ENCODE results near the gene ZDHHC20. TPM values are rescaled to one million over a fixed set of nuclear protein-coding genes. Genes with fewer than 3 reads are reported as not detected.
A peak's percentile ranks its signal among the peaks of the same experiment; 100 is the strongest.
"Not testable (repeated sequence)": the region's sequence is repeated elsewhere in the genome, so short reads cannot be mapped to it uniquely, and the experiment has no call there.

Gene ZDHHC20
- total RNA-seq, 1 donor from 2014 or later: 175 TPM

- Mint-ChIP-seq H3K4me1 (peaks cover 18% of the 10 kb centered on the region), H3K27ac (no peak overlapping the region), H3K9me3 (peaks cover 16% of the 10 kb centered on the region), H3K36me3 (peaks cover 53% of the 10 kb centered on the region), H3K4me3 (no peak overlapping the region), H3K27me3 (ENCODE audit: insufficient read depth, low read depth) (peaks cover 2% of the 10 kb centered on the region)
- Histone ChIP-seq H3K36me3 (peaks cover 24% of the 10 kb centered on the region), H4K20me1 (ENCODE audit: low read depth) (no peaks in the 10 kb centered on the region), H3F3A (ENCODE audit: low read depth) (peaks cover 11% of the 10 kb centered on the region), H3K9ac (no peak overlapping the region), H2AFZ (replicated peaks) (no peak overlapping the region), H3K4me1 (peaks cover 9% of the 10 kb centered on the region), H3K4me2 (no peak overlapping the region), H3K9me3 (ENCODE audit: low read depth) (no peaks in the 10 kb centered on the region), H3K27ac (no peak overlapping the region), H3K27me3 (no peaks in the 10 kb centered on the region), H3K4me3 (no peak overlapping the region), H3K79me2 (ENCODE audit: low read depth) (peaks cover 11% of the 10 kb centered on the region)
- TF ChIP-seq CTCF (IDR thresholded peaks at IDR 0.05) (no peak), EZH2phosphoT487 (IDR thresholded peaks at IDR 0.05) (no peak), EZH2 (IDR thresholded peaks at IDR 0.05) (no peak)
- DNase-seq (ENCODE audit: low spot score): no peak
Measured at GRCh38 chr13:21413013-21413412, 46.1 kb downstream of the ZDHHC20 start.

DNA sequence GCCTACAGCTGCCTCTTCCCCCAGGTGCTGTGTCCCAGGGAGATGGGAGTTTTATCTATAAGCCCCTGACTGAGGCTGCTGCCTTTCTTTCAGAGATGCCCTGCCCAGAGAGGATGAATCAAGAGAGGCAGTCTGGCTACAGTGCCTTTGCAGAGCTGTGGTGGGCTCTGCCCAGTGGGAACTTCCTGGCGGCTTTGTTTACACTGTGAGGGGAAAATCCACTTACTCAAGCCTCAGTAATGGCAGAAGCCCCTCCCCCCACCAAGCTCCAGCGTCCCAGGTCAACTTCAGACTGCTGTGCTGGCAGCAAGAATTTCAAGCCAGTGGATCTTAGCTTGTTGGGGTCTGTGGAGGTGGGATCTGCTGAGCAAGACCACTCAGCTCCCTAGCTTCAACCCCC is 48.6 kb downstream of the ZDHHC20 start:
- DNase-seq (ENCODE audit: low spot score): peak; percentile 74
- H3K4me2 ChIP-seq: peak overlapping the region; percentile 47
- H3K36me3 ChIP-seq: peaks cover 24% of the 10 kb centered on the region
- peak overlapping the region; percentile 62 for H3K27ac ChIP-seq
- not testable (repeated sequence) for H3K9me3 ChIP-seq (ENCODE audit: low read depth); H3K27ac Mint-ChIP-seq; H4K20me1 ChIP-seq (ENCODE audit: low read depth); H2AFZ ChIP-seq (replicated peaks); H3K9ac ChIP-seq; H3K4me3 Mint-ChIP-seq; H3K4me3 ChIP-seq; H3K79me2 ChIP-seq (ENCODE audit: low read depth); H3K27me3 Mint-ChIP-seq (ENCODE audit: insufficient read depth, low read depth); H3K27me3 ChIP-seq; H3K4me1 ChIP-seq
- Mint-ChIP-seq H3K9me3 (peaks cover 25% of the 10 kb centered on the region), H3K4me1 (peaks cover 18% of the 10 kb centered on the region), H3K36me3 (peaks cover 57% of the 10 kb centered on the region)
- H3F3A ChIP-seq (ENCODE audit: low read depth): peaks cover 11% of the 10 kb centered on the region

GRCh38 chr13:21405309-21405708 is 53.8 kb downstream of the ZDHHC20 start:
- Histone ChIP-seq H3F3A (ENCODE audit: low read depth) (peaks cover 8% of the 10 kb centered on the region), H3K36me3 (peaks cover 16% of the 10 kb centered on the region), H3K9ac (no peak overlapping the region), H2AFZ (replicated peaks) (no peak overlapping the region), H3K4me3 (no peak overlapping the region), H3K4me1 (peaks cover 8% of the 10 kb centered on the region), H3K27ac (no peak overlapping the region), H3K4me2 (no peak overlapping the region), H3K79me2 (ENCODE audit: low read depth) (no peaks in the 10 kb centered on the region), H3K9me3 (ENCODE audit: low read depth) (peaks cover 4% of the 10 kb centered on the region), H3K27me3 (no peaks in the 10 kb centered on the region), H4K20me1 (ENCODE audit: low read depth) (no peaks in the 10 kb centered on the region)
- TF ChIP-seq CTCF (IDR thresholded peaks at IDR 0.05): no peak
- no peak for TF ChIP-seq EZH2 (IDR thresholded peaks at IDR 0.05)
- no peak for TF ChIP-seq EZH2phosphoT487 (IDR thresholded peaks at IDR 0.05)
- peaks cover 3% of the 10 kb centered on the region for H3K27me3 Mint-ChIP-seq (ENCODE audit: insufficient read depth, low read depth)
- peaks cover 38% of the 10 kb centered on the region for H3K36me3 Mint-ChIP-seq
- peaks cover 8% of the 10 kb centered on the region for H3K4me1 Mint-ChIP-seq
- peaks cover 25% of the 10 kb centered on the region for H3K9me3 Mint-ChIP-seq
- DNase-seq (ENCODE audit: low spot score): no peak
- no peak overlapping the region for H3K27ac Mint-ChIP-seq
- no peak overlapping the region for H3K4me3 Mint-ChIP-seq

DNA sequence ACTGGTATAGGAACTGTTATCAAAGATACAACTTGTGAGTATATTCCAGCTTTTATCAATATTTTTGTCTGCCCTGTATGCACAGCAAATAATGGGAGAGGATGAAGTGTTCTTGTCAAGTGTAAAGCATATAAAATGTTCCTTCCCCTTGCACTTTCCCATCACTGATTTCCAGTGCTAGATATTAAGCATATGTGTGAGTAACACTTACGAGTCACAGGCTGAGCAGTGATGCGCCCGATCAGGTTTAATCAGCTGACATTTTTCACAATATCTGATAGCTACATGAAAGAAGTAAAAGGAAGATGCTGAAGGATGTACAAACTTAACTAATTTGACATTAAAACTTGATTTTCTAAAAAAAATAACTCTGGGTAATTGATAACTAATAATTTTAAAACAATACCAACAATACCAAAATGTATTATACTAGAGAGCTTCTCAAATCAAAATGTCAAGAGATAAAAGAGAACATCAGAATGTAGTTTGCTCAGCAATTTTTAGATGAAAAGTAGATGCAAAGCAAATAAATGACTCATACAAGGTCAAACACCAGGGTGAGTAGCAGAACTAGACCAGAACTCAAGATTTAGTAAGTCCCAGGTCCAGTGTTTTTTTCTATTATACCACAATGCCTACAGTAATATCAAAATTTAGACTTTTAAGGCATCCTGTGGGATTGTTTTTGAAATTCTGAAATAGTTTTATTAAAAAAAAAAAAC is 56.4 kb downstream of the ZDHHC20 start:
- no peak for DNase-seq (ENCODE audit: low spot score)
- no peaks in the 10 kb centered on the region for H3K4me1 Mint-ChIP-seq
- no peaks in the 10 kb centered on the region for H3K27me3 ChIP-seq
- no peak overlapping the region for H3K27ac Mint-ChIP-seq
- no peak for TF ChIP-seq EZH2phosphoT487 (IDR thresholded peaks at IDR 0.05)
- no peak for TF ChIP-seq EZH2 (IDR thresholded peaks at IDR 0.05)
- TF ChIP-seq CTCF (IDR thresholded peaks at IDR 0.05): no peak
- H3K9me3 Mint-ChIP-seq: peaks cover 6% of the 10 kb centered on the region
- H3K4me3 ChIP-seq: no peak overlapping the region
- H3K79me2 ChIP-seq (ENCODE audit: low read depth): no peaks in the 10 kb centered on the region
- H2AFZ ChIP-seq (replicated peaks): no peak overlapping the region
- H4K20me1 ChIP-seq (ENCODE audit: low read depth): no peaks in the 10 kb centered on the region
- H3K36me3 Mint-ChIP-seq: peaks cover 21% of the 10 kb centered on the region
- peaks cover 2% of the 10 kb centered on the region for H3K9me3 ChIP-seq (ENCODE audit: low read depth)
- no peaks in the 10 kb centered on the region for H3K4me1 ChIP-seq
- no peak overlapping the region for H3K9ac ChIP-seq
- H3K36me3 ChIP-seq: peaks cover 5% of the 10 kb centered on the region
- H3K27ac ChIP-seq: no peak overlapping the region
- peaks cover 2% of the 10 kb centered on the region for H3K27me3 Mint-ChIP-seq (ENCODE audit: insufficient read depth, low read depth)
- no peak overlapping the region for H3K4me2 ChIP-seq
- H3F3A ChIP-seq (ENCODE audit: low read depth): no peaks in the 10 kb centered on the region
- no peak overlapping the region for H3K4me3 Mint-ChIP-seq

All from neural progenitor cell (in vitro differentiated cells).